GM12878 (cell line): ENCODE results near the gene PPP1R17.

Experiments used
- CTCF ChIP-seq, 3 experiments: IDR thresholded peaks in 2 of 3; conservative IDR thresholded peaks in 1 of 3; 2 replicates each; pipeline ENCODE4 v1.5.1; 2011; ENCODE audit warnings: low read depth in 3 of 3, low read length in 3 of 3, mild to moderate bottlenecking in 3 of 3, control low read depth in 2 of 3, moderate library complexity in 2 of 3, inconsistent platforms in 1 of 3, mixed read lengths in 1 of 3; ENCODE audit not compliant: control insufficient read depth in 2 of 3, insufficient read depth in 1 of 3; ENCODE audit errors: extremely low read depth in 1 of 3
- EED ChIP-seq: sonication (generic); IDR thresholded peaks from 2 replicates; pipeline ENCODE4 v1.6.1; 2016; ENCODE audit warnings: antibody characterized with exemption, low read depth
- GABPA ChIP-seq: IDR thresholded peaks from 2 replicates; pipeline ENCODE4 v1.6.1; 2014; ENCODE audit warnings: antibody characterized with exemption, low read depth, mild to moderate bottlenecking, inconsistent platforms
- JUND ChIP-seq: IDR thresholded peaks from 2 replicates; pipeline ENCODE4 v1.6.1; 2012; ENCODE audit warnings: low read depth, mild to moderate bottlenecking, low read length, improper control_type of control experiment, moderate library complexity
- MEF2A ChIP-seq: IDR thresholded peaks from 2 replicates; pipeline ENCODE4 v1.6.1; 2011; ENCODE audit warnings: low read depth, mild to moderate bottlenecking, low read length, moderate library complexity; ENCODE audit not compliant: insufficient read depth
- NFXL1 ChIP-seq: fragments of 450-650 bp; IDR thresholded peaks from 2 replicates; pipeline ENCODE4 v1.6.1; 2017; ENCODE audit warnings: antibody characterized with exemption, mild to moderate bottlenecking, borderline replicate concordance

GRCh38 chr7:31710171-31710570 is 23.2 kb downstream of the PPP1R17 start:
- TF ChIP-seq CTCF (IDR thresholded peaks at IDR 0.05 in 2 of 3, conservative IDR thresholded peaks at IDR 0.05 in 1 of 3; ENCODE audit: control insufficient read depth in 2 of 3, extremely low read depth in 1 of 3, insufficient read depth in 1 of 3, low read depth in 3 of 3, low read length in 3 of 3) (no peak), JUND (no peak), EED (no peak), NFXL1 (no peak), GABPA (no peak), MEF2A (no peak)
